ENCODE data around the gene C2CD4D. TPM values are rescaled to one million over a fixed set of nuclear protein-coding genes. Genes with fewer than 3 reads are reported as not detected.
A peak's percentile ranks its signal among the peaks of the same experiment; 100 is the strongest.

Gene C2CD4D
- total and polyA plus RNA-seq, 2 of the 13 experiments (the other 11 are each of a cell fraction or from before 2014, with no cell fraction given), result not detected

GRCh38 chr1:151839457-151840403 is at the start of gene C2CD4D (continued):
- TF ChIP-seq ZBTB4 (CRISPR knock-in tag; IDR thresholded peaks at IDR 0.05; ENCODE audit: borderline replicate concordance) (0 out of 2 replicates have a peak, but pooled peaks have one; percentile 39), NBN (conservative IDR thresholded peaks at IDR 0.05) (no peak), ZNF770 (CRISPR knock-in tag; IDR thresholded peaks at IDR 0.05) (no peak), RBFOX2 (IDR thresholded peaks at IDR 0.05; ENCODE audit: low read depth, low read length) (peak; percentile 89), TFDP2 (CRISPR knock-in tag; IDR thresholded peaks at IDR 0.05) (no peak; the same call in 1 of the 2 replicates), ZNF556 (CRISPR knock-in tag; IDR thresholded peaks at IDR 0.05; ENCODE audit: borderline replicate concordance) (no peak), ZFX (CRISPR knock-in tag; IDR thresholded peaks at IDR 0.05; ENCODE audit: low read depth) (peak; percentile 53; the same call in 1 of the 2 replicates), ARID5B (CRISPR knock-in tag; IDR thresholded peaks at IDR 0.05) (0 out of 2 replicates have a peak, but pooled peaks have one; percentile 19), TP53 (CRISPR knock-in tag; conservative IDR thresholded peaks at IDR 0.05) (no peak), ZNF547 (CRISPR knock-in tag; IDR thresholded peaks at IDR 0.05) (no peak), ZBTB46 (CRISPR knock-in tag; IDR thresholded peaks at IDR 0.05; ENCODE audit: borderline replicate concordance) (no peak), ISX (CRISPR knock-in tag; conservative IDR thresholded peaks at IDR 0.05) (no peak), ZNF143 (CRISPR knock-in tag; IDR thresholded peaks at IDR 0.05) (no peak), NR2C2 (CRISPR knock-in tag; IDR thresholded peaks at IDR 0.05; ENCODE audit: borderline replicate concordance) (no peak), KDM2A (CRISPR knock-in tag; IDR thresholded peaks at IDR 0.05; ENCODE audit: borderline replicate concordance, low read depth) (peak; percentile 71)

Data from HepG2 (cell line).